ENCODE measurements around the gene ANKRD52. TPM values are rescaled to one million over a fixed set of nuclear protein-coding genes. Genes with fewer than 3 reads are reported as not detected.
A peak's percentile ranks its signal among the peaks of the same experiment; 100 is the strongest.

The ANKRD52 gene
- total and polyA plus RNA-seq, 9 of the 15 experiments (the other 6 are each of a cell fraction or from before 2014, with no cell fraction given), result 0.52 to 46.8 (median 7.9) TPM

DNA sequence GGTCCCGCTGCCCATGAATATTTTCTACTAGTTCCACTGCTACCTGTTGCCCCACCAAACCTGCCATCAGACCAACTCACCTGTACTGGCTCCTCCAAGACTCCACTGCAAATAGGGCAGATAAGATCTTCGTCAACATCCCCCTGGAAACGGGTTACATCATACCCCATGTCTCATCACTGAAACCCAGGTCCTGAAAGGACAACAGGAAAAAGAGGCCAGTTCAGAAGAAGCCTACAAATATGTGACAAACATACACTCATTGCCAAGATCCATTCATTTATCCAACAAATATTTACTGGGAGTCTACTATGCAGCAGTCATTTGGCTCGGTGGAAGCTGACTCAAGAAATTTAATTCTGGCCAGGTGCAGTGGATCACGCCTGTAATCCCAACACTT is 44.3 kb downstream of the ANKRD52 start:
- Histone ChIP-seq H3K4me1 (replicated peaks in 1 of 2; ENCODE audit: control insufficient read depth in 2 of 2, insufficient read depth in 2 of 2, low read length in 2 of 2) (no peaks in the 10 kb centered on the region), H4K20me1 (replicated peaks; ENCODE audit: control insufficient read depth, insufficient read depth, low read length) (0 out of 2 replicates have a peak, but pooled peaks cover 3% of the 10 kb centered on the region), H3K27me3 (ENCODE audit: control insufficient read depth in 2 of 2, insufficient read depth in 2 of 2, low read length in 2 of 2) (no peaks in the 10 kb centered on the region), H3K9ac (ENCODE audit: insufficient read depth in 1 of 2, low read depth in 2 of 2, low read length in 2 of 2) (no peak overlapping the region), H3K4me3 (no peak overlapping the region), H3K79me2 (ENCODE audit: control insufficient read depth, insufficient read depth, low read length) (peaks cover 2% of the 10 kb centered on the region; the same call in 2 of the 3 replicates), H3K36me3 (ENCODE audit: control insufficient read depth, insufficient read depth, low read length) (peaks cover 66% of the 10 kb centered on the region), H3K9me3 (replicated peaks; ENCODE audit: control insufficient read depth, insufficient read depth, low read depth, low read length) (no peaks in the 10 kb centered on the region), H2AFZ (ENCODE audit: low read depth, low read length) (no peak overlapping the region), H3K4me2 (ENCODE audit: insufficient read depth, low read length) (no peak overlapping the region), H3K9me1 (ENCODE audit: control insufficient read depth, insufficient read depth, low read length) (no peaks in the 10 kb centered on the region), H3K27ac (ENCODE audit: extremely low read depth, low read depth, low read length) (no peak overlapping the region)
- 81% methylated on average over 5 of the region's 5 CpGs for WGBS (ENCODE audit: insufficient coverage, low coverage, missing lambda C conversion rate)
- in situ Hi-C loops (cut with MboI), result no loop called here
- ATAC-seq (no peak), FAIRE-seq (peak; percentile 44), DNase-seq (ENCODE audit: extremely low read depth in 1 of 4, low spot score in 3 of 4) (peak in 1 of 4 experiments; percentile 31)
- no TSS peak for BruUV-seq (replicated peaks)
- intact Hi-C loops (cut with micrococcal nuclease), result no loop called here
- POLR2A ChIA-PET, result no interaction called here
- TF ChIP-seq, protein P1, sequence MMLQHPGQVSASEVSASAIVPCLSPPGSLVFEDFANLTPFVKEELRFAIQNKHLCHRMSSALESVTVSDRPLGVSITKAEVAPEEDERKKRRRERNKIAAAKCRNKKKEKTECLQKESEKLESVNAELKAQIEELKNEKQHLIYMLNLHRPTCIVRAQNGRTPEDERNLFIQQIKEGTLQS (IDR thresholded peaks at IDR 0.05), result peak; percentile 38
- TF ChIP-seq, protein P1 (CRISPR knock-in tag; conservative IDR thresholded peaks at IDR 0.05), result no peak
- TF ChIP-seq ATF7 (IDR thresholded peaks at IDR 0.05), result 0 out of 2 replicates have a peak, but pooled peaks have one; percentile 23
- no peak for TF ChIP-seq SPI1 (IDR thresholded peaks at IDR 0.05; ENCODE audit: borderline replicate concordance, low read depth, low read length)
- CTCF ChIA-PET (ENCODE audit: low intra/inter-chr PET ratio), result no interaction called here

DNA sequence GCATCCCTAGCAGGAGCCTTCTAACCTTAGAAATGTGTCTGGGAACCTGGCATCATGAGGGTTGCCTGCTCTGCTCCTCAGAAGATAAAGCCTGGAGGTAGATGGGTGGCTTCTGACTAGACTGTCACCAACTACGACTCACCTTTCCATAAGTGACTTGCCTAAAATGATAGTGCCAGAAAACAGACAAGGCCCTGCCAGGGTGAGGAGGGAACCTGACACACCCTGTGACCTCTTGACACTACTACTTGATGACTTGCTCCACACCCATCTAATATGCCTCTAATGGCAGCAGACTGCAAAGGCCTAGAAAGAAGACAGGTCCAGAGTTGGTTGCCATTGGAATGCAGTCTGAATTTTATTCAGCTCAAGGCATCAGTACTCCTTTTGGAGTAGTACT is 45.8 kb downstream of the ANKRD52 start:
- no peak for ATAC-seq
- H3K36me3 ChIP-seq (ENCODE audit: control insufficient read depth, insufficient read depth, low read length), result peaks cover 76% of the 10 kb centered on the region
- H3K27me3 ChIP-seq (ENCODE audit: control insufficient read depth in 2 of 2, insufficient read depth in 2 of 2, low read length in 2 of 2), result no peaks in the 10 kb centered on the region
- H3K27ac ChIP-seq (ENCODE audit: extremely low read depth, low read depth, low read length), result no peak overlapping the region
- ChIA-PET CTCF (ENCODE audit: low intra/inter-chr PET ratio) (no interaction called here), POLR2A (no interaction called here)
- BruUV-seq (replicated peaks), result no TSS peak
- no peak overlapping the region for H3K9ac ChIP-seq (ENCODE audit: insufficient read depth in 1 of 2, low read depth in 2 of 2, low read length in 2 of 2)
- in situ Hi-C loops (cut with MboI), result no loop called here
- 40% methylated on average over 1 of the region's 1 CpG for WGBS (ENCODE audit: insufficient coverage, low coverage, missing lambda C conversion rate)
- H3K4me1 ChIP-seq (replicated peaks in 1 of 2; ENCODE audit: control insufficient read depth in 2 of 2, insufficient read depth in 2 of 2, low read length in 2 of 2), result no peaks in the 10 kb centered on the region
- H3K4me2 ChIP-seq (ENCODE audit: insufficient read depth, low read length), result no peak overlapping the region
- H3K4me3 ChIP-seq, result no peak overlapping the region
- H4K20me1 ChIP-seq (replicated peaks; ENCODE audit: control insufficient read depth, insufficient read depth, low read length), result 0 out of 2 replicates have a peak, but pooled peaks cover 3% of the 10 kb centered on the region
- H3K9me3 ChIP-seq (replicated peaks; ENCODE audit: control insufficient read depth, insufficient read depth, low read depth, low read length), result no peaks in the 10 kb centered on the region
- no peaks in the 10 kb centered on the region for H3K9me1 ChIP-seq (ENCODE audit: control insufficient read depth, insufficient read depth, low read length)
- H3K79me2 ChIP-seq (ENCODE audit: control insufficient read depth, insufficient read depth, low read length), result peaks cover under 1% of the 10 kb centered on the region; the same call in 2 of the 3 replicates
- FAIRE-seq, result no peak
- no peak for TF ChIP-seq ZNF124 (CRISPR knock-in tag; IDR thresholded peaks at IDR 0.05)
- TF ChIP-seq, protein P2, sequence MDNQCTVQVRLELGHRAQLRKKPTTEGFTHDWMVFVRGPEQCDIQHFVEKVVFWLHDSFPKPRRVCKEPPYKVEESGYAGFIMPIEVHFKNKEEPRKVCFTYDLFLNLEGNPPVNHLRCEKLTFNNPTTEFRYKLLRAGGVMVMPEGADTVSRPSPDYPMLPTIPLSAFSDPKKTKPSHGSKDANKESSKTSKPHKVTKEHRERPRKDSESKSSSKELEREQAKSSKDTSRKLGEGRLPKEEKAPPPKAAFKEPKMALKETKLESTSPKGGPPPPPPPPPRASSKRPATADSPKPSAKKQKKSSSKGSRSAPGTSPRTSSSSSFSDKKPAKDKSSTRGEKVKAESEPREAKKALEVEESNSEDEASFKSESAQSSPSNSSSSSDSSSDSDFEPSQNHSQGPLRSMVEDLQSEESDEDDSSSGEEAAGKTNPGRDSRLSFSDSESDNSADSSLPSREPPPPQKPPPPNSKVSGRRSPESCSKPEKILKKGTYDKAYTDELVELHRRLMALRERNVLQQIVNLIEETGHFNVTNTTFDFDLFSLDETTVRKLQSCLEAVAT (IDR thresholded peaks at IDR 0.05), result no peak
- intact Hi-C loops (cut with micrococcal nuclease), result no loop called here
- peak in 1 of 4 experiments; percentile 31 for DNase-seq (ENCODE audit: extremely low read depth in 1 of 4, low spot score in 3 of 4)
- no peak overlapping the region for H2AFZ ChIP-seq (ENCODE audit: low read depth, low read length)

Measured in K562 (cell line).